ENCODE data around the gene NAP1L5.

DNA sequence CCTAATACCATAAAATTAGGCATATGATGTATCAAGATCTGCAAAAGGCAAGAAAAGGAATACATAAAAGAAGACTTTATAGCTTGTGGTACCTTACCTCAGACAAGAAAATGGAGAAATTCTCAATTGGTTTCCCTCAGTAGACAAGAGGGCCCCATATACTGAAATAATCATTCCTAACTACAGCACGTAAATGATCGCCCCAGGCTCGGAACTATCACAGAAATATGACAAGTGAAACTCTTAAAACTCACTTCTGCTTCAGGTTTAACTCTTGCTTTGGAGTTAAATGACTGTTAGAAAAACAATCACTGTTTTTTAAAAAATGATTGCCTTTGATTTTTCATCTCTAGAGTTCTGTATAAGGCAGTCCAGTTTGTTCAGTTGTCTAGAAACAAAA, 38.6 kb upstream of the NAP1L5 start:
- TF ChIP-seq, protein P1, sequence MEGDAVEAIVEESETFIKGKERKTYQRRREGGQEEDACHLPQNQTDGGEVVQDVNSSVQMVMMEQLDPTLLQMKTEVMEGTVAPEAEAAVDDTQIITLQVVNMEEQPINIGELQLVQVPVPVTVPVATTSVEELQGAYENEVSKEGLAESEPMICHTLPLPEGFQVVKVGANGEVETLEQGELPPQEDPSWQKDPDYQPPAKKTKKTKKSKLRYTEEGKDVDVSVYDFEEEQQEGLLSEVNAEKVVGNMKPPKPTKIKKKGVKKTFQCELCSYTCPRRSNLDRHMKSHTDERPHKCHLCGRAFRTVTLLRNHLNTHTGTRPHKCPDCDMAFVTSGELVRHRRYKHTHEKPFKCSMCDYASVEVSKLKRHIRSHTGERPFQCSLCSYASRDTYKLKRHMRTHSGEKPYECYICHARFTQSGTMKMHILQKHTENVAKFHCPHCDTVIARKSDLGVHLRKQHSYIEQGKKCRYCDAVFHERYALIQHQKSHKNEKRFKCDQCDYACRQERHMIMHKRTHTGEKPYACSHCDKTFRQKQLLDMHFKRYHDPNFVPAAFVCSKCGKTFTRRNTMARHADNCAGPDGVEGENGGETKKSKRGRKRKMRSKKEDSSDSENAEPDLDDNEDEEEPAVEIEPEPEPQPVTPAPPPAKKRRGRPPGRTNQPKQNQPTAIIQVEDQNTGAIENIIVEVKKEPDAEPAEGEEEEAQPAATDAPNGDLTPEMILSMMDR (IDR thresholded peaks at IDR 0.05 in 2 of 3, conservative IDR thresholded peaks at IDR 0.05 in 1 of 3; ENCODE audit: borderline replicate concordance in 1 of 3, insufficient read depth in 1 of 3, low read depth in 2 of 3, low read length in 2 of 3), result no peak
- no peak for TF ChIP-seq EZH2phosphoT487 (IDR thresholded peaks at IDR 0.05; ENCODE audit: borderline replicate concordance)
- no peak for TF ChIP-seq EZH2 (IDR thresholded peaks at IDR 0.05)
- TF ChIP-seq, protein P2, sequence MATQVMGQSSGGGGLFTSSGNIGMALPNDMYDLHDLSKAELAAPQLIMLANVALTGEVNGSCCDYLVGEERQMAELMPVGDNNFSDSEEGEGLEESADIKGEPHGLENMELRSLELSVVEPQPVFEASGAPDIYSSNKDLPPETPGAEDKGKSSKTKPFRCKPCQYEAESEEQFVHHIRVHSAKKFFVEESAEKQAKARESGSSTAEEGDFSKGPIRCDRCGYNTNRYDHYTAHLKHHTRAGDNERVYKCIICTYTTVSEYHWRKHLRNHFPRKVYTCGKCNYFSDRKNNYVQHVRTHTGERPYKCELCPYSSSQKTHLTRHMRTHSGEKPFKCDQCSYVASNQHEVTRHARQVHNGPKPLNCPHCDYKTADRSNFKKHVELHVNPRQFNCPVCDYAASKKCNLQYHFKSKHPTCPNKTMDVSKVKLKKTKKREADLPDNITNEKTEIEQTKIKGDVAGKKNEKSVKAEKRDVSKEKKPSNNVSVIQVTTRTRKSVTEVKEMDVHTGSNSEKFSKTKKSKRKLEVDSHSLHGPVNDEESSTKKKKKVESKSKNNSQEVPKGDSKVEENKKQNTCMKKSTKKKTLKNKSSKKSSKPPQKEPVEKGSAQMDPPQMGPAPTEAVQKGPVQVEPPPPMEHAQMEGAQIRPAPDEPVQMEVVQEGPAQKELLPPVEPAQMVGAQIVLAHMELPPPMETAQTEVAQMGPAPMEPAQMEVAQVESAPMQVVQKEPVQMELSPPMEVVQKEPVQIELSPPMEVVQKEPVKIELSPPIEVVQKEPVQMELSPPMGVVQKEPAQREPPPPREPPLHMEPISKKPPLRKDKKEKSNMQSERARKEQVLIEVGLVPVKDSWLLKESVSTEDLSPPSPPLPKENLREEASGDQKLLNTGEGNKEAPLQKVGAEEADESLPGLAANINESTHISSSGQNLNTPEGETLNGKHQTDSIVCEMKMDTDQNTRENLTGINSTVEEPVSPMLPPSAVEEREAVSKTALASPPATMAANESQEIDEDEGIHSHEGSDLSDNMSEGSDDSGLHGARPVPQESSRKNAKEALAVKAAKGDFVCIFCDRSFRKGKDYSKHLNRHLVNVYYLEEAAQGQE (IDR thresholded peaks at IDR 0.05; ENCODE audit: low read depth), result no peak

Data from HCT116 (cell line).